Activated CD4-positive, alpha-beta T cell treated with anti-CD3 and anti-CD28 coated beads for 4 hours (primary cell): ENCODE data around the gene ZNF525.
"Not testable (repeated sequence)": the region's sequence is repeated elsewhere in the genome, so short reads cannot be mapped to it uniquely, and the experiment has no call there.

ENCODE experiments used
- DNase-seq, 2 donors: peaks; one replicate each; pipeline ENCODE4 v3.0.0-alpha.2; 2020

Gene ZNF525

DNA sequence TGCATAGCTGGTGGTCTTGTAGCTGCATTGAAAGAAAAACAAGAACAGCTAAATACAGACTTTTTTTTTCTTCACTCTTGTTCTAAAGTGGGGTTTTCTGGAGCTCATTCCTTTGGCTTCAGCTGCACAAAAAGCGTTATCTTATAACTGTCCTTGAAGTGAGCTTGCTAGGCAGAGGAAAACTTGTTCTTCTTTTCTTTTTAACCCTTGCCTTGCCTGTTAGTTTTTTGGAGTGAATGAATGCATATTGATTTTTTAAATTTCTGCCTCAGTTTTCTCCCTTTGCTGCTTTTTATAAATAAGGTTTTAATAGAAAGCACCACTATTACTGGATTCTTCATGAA lies 31.0 kb downstream of the ZNF525 start:
- DNase-seq: no peak

DNA sequence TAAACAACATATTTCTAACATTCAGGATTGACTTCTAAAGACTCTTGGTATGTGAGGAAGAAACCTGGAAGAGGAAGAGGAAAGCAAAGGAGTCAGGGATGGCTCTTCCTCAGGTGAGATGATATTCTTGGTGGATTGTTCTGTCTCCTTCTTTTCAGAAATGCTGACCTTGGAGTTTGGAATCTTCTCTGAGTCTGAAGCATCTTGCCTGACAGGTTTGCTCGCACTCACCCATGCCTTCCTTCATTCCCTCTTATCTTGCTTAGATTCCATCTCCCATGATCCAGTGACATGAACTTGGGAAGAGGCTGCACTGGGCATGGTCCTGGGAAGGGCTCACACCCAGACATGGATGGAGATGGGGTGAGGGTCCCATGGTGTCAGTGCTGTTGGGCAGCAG lies 32.4 kb downstream of the ZNF525 start:
- not testable (repeated sequence) for DNase-seq

DNA sequence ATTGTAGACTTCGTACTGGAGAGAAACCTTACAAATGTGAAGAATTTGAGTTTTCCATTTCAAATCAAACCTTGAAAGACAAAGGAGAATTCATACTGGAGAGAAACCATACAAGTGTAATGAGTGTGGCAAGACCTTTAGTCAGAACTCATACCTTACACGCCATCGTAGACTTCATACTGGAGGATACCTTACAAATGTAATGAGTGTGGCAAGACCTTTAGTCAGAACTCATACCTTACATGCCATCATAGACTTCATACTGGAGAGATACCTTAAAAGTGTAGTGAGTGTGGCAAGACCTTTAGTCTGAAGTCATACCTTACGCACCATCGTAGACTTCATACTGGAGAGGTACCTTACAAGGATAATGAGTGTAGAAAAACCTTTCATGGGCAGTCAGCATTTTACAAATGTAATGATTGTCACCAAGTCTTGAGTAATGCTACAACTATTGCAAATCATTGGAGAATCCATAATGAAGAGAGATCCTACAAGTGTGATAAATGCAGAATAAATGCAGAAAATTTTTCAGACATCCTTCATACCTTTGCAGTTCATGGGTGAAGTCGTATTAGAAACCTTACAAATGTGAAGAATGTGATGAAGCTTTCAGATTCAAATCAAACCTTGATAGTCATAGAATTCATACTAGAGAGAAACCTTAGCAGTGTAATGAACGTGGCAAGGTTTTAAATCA lies 44.1 kb downstream of the ZNF525 start:
- DNase-seq: no peak

DNA sequence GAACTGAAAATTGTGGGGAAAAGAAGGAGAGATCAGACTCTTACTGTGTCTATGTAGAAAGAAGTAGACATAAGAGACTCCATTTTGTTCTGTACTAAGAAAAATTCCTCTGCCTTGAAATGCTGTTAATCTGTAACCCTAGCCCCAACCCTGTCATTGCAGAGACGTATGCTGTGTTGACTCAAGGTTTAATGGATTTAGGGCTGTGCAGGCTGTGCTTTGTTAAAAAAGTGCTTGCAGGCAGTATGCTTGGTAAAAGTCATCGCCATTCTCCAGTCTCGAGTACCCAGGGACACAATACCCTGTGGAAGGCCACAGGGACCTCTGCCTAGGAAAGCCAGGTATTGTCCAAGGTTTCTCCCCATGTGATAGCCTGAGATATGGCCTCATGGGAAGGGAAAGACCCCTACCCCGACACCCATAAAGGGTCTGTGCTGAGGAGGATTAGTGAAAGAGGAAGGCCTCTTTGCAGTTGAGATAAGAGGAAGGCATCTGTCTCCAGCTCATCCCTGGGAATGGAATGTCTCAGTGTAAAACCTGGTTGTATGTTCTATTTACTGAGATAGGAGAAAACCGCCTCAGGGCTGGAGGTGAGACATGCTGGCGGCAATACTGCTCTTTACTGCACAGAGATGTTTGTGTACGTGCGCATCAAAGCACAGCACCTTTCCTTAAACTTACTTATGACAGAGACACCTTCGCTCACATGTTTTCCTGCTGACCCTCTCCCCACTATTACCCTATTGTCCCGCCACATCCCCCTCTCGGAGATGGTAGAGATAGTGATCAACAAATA lies 55.2 kb downstream of the ZNF525 start:
- DNase-seq: not testable (repeated sequence)

DNA sequence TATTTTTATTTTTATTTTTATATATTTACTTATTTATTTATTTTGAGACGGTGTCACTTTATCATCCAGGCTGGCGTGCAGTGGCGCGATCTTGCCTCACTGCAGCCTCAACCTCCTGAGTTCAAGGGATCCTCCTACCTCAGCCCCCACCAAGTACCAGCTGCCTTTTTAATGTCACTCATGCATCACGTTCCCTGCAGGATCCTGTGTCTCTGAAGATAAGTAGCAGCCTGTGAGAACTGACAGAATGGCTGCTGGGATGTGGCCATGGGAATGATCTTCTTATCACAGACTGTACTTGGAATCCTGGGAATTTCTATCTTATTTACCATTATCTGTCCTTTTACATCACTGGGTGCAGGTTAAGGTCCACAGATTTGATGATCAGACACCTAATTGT lies 57.0 kb downstream of the ZNF525 start:
- no peak for DNase-seq

DNA sequence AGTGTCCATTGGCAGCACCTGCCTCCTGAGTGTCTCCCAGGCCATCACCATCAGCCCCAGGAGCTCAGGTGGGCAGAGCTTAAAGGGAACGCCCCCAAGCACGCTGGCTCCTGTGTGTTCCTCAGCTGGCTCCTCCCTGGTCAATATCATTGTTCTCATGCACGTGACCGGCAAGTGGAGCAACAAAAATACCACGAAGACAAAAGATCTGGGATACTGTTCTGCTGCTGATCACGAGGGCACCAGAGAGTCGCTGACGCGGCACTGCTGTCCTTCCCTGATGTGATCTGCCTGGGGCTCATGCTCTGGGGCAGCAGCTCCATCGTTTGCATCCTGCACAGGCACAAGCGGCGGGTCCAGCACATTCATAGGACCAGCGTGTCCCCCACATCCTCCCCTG lies 57.6 kb downstream of the ZNF525 start:
- not testable (repeated sequence) for DNase-seq

DNA sequence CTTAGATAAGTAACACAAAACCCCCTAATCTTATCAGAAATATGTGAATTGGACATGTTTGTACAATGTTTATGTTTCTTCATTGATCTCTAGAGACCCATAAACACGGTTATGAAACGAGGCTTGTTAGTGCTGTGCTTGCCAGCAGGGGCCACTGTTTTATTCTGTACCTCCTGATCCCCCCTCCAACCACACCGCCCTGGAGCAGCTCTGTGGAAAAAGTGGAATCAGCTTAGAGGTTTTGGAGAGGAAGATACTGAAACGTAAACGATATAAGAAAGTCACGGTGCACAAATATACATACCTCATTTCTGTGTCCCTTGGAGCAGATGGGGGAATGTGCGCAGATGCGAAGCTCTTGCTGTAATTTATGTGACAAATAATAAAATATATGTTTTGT lies 58.2 kb downstream of the ZNF525 start:
- DNase-seq: not testable (repeated sequence)

DNA sequence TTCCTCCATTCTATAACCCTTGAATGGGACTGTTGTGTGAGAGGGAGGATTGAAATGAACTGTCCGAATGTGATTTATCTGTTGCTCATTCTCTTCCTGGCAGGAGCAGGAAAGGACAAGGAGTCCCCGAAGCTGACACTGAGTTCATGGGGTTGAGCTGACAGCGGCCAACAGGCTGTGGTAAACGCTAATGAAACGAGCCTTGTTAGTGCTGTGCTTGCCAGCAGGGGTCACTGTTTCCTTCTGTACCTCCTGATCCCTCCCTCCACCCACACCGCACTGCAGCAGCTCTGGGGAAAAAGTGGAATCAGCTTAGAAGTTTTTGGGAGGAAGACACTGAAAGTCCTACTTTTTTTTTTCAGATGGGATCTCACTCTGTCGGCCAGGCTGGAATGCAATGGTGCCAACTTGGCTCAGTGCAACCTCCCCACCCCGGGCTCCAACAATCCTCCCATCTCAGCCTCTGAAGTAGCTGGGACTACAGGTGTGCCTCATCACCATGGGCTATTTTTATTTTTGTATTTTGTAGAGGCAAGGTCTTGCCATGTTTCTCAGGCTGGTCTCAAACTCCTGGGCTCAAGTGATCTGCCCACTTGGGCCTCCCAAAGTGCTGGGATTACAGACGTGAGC lies 59.6 kb downstream of the ZNF525 start:
- peak; percentile 62 to 76 for DNase-seq

DNA sequence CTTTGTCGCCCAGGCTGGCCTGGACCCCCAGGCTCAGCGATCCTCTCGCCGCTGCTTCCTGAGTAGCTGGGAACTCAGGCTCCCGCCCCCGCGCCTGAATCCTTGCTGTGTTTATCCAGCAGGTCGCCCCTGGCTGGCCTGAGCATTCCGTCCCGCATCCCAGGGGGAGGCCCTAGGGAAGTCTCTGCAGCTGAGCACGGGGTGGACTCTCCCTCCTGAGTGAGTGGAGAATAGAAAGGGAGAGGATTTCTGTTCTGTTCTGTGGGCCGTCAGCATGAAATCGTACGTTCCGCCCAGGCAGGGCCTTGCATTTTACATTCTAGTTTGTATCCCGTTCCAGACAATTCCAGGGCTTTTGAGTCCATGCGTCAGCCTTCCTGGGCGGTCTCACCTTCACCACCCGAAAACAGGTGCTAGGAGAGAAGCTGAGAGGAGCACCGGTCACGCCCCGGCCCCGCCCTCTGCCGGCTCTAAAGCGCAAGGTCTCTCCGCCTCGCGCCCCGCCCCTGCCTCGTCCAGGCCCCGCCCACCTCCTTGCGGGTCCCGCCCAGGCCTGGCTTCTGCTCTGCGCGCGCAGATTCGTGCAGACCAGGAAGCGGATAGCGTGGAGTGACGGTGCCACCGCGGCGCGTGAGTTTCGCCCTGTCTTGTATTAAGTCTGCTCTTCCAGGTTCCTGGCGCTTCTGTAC lies 66.0 kb downstream of the ZNF525 start, which contains the start of gene ZNF761:
Gene ZNF761, plus strand, starts transcription at position 586 of the 689 bp plus-strand sequence. CDS start 15,285 bp downstream, outside the sequence.
- peak; percentile 97 to 98 for DNase-seq

DNA sequence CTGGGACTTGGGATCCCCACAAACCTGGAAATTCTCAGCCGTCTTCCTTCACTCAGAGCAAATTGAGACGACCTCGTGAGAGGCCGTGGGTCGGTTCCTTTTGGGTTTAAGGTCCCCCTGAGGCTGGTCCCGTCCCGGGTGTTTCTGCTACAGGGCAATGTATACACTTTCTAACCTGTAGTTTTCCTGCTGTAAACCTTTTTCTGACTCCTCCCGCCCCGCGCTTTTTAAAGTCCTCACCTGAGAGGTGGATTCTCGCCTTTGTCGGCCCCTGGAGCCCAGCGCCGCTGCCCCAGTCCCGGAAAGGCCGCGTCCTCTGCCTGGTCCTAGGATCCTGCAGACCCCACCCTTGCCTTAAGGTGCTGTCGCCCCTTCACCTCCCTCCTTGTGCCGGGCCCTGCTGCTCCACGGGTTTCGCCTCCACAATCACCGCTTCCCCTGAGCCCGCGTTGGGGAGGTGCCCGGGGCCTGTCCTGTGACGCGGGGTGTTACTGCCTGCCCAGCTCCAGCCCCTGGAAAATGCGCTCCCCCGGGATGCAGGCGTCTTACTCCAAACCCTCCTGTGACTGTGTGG lies 66.7 kb downstream of the ZNF525 start:
- DNase-seq: peak in 1 of 2 donors; percentile 28
